GM19239 (cell line): ENCODE measurements around the gene SLC22A5.

Source experiments
- DNase-seq: peaks from one replicate; pipeline ENCODE4 v3.0.0; 2011; ENCODE audit warnings: low spot score; ENCODE audit not compliant: insufficient read length
- FAIRE-seq: peaks from 2 replicates; lab custom pipeline; 2011; peaks lifted over from hg19 to GRCh38; lab: Jason Lieb, UNC

Gene SLC22A5

GRCh38 chr5:132369474-132370180, at the start of gene SLC22A5:
TSS of gene SLC22A5 (plus strand) at chr5:132369710. CDS start at chr5:132369973, 263 bp downstream.
- FAIRE-seq (peak; percentile 14), DNase-seq (peak; percentile 63)

GRCh38 chr5:132319975-132320374, 49.5 kb upstream of the SLC22A5 start:
- DNase-seq (no peak), FAIRE-seq (no peak)

GRCh38 chr5:132321109-132321721, 48.3 kb upstream of the SLC22A5 start:
- FAIRE-seq (no peak), DNase-seq (no peak)

GRCh38 chr5:132322266-132322665, 47.2 kb upstream of the SLC22A5 start:
- DNase-seq (no peak), FAIRE-seq (no peak)

- FAIRE-seq (no peak), DNase-seq (no peak)
Measured at GRCh38 chr5:132323202-132323601, 46.3 kb upstream of the SLC22A5 start.

- DNase-seq = no peak
- no peak for FAIRE-seq
Measured at GRCh38 chr5:132325691-132326090, 43.8 kb upstream of the SLC22A5 start.

- no peak for FAIRE-seq
- no peak for DNase-seq
Measured at GRCh38 chr5:132327252-132327955, 42.1 kb upstream of the SLC22A5 start.

GRCh38 chr5:132334812-132335211, 34.7 kb upstream of the SLC22A5 start:
- DNase-seq = no peak
- no peak for FAIRE-seq

GRCh38 chr5:132335402-132335801, 34.1 kb upstream of the SLC22A5 start:
- FAIRE-seq (no peak), DNase-seq (no peak)

GRCh38 chr5:132339502-132339901, 30.0 kb upstream of the SLC22A5 start:
- FAIRE-seq (no peak), DNase-seq (no peak)

- FAIRE-seq (no peak), DNase-seq (no peak)
Measured at GRCh38 chr5:132342291-132343180, 27.0 kb upstream of the SLC22A5 start.

- FAIRE-seq (no peak), DNase-seq (no peak)
Measured at GRCh38 chr5:132344775-132345514, 24.6 kb upstream of the SLC22A5 start.

- peak; percentile 23 for FAIRE-seq
Measured at GRCh38 chr5:132353486-132353995, 16.0 kb upstream of the SLC22A5 start.

GRCh38 chr5:132354381-132355139, 14.9 kb upstream of the SLC22A5 start:
- DNase-seq = no peak
- FAIRE-seq = peak; percentile 18

More at GRCh38 chr5:132353486-132353995, 16.0 kb upstream of the SLC22A5 start:
- no peak for DNase-seq

- DNase-seq (no peak), FAIRE-seq (no peak)
Measured at GRCh38 chr5:132355140-132355765, 14.3 kb upstream of the SLC22A5 start.

GRCh38 chr5:132358775-132359174, 10.7 kb upstream of the SLC22A5 start:
- FAIRE-seq (no peak), DNase-seq (no peak)

- no peak for DNase-seq
- FAIRE-seq = no peak
Measured at GRCh38 chr5:132362086-132362485, 7.4 kb upstream of the SLC22A5 start.

GRCh38 chr5:132363431-132364112, 5.9 kb upstream of the SLC22A5 start:
- no peak for DNase-seq
- no peak for FAIRE-seq
